HG02678 (cell line): Measurements from ENCODE around the gene INPP1.
"Not testable (repeated sequence)": the region's sequence is repeated elsewhere in the genome, so short reads cannot be mapped to it uniquely, and the experiment has no call there.

Source experiments
- ATAC-seq: cut with Tn5 transposase; IDR thresholded peaks from one replicate; pipeline ENCODE4 v1.9.1; 2021; ENCODE audit warnings: mild to moderate bottlenecking, moderate library complexity; ENCODE audit not compliant: unreplicated experiment

Gene INPP1

DNA sequence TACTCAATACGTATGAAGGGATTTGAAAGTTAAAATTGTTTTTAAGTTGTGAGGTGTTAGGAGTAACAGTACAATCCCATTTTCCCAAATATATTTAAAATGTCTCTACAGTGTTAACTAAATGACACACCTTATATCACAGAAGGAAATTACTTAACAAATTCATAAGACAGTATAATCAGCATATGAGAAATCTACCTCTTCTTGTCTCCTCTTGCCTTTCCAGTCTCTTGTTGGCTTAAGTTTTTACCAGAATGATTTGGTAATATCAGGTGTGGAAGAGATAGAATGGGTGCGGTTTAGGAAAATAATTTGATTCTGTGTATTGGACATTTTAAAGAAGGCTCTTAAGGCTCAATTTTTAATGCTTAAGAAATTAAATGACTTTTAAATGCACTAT, 9.5 kb upstream of the INPP1 start:
- no peak for ATAC-seq

DNA sequence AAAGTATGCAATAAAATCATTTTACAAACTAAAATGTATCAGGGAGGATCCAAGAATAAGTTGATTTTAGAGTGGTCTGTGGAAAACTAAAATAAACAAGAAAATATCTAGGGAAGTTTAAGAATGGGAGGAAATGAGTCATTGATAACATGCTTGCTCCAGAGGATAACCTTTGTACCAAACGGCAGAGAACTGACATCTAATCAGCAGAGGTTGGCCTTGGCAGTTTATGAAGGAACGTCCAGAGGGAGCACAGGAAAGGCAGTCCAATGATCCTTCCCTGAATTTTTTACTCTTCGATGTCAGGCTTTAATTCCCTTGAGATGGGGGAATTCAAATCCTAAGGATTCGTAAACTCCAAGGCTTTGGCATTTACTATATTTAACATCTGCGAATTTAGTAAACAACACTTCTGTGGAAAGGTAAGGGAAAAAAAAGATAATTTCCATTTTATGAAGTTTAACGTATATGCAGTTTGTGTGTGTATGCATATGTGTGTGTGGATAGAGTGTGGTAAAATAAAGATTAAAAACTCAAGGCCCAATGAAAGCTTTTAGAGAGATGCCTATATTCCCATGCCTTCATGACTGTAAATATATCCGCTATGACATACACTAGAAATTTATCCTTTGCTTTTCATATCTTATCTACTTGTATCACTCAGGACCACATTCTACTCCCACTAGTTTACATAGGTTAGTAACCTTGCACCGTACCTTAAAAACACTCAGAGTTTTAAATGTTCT, 8.7 kb upstream of the INPP1 start:
- no peak for ATAC-seq

DNA sequence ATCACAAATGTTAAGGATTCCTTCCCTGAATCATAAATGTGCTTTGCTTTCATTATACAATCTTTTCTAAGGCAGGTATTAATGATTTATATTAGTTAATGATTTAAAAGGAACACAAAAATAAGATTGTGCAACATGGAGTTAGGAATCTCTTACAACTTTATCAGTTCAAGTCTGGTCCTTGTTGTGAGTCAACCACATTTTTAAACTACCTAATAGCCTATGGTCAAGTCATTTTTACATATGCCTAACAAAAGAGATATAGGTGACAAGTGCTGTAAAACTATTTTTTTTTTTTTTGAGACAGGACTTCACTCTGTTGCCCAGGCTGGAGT, 8.2 kb upstream of the INPP1 start:
- ATAC-seq, result no peak

DNA sequence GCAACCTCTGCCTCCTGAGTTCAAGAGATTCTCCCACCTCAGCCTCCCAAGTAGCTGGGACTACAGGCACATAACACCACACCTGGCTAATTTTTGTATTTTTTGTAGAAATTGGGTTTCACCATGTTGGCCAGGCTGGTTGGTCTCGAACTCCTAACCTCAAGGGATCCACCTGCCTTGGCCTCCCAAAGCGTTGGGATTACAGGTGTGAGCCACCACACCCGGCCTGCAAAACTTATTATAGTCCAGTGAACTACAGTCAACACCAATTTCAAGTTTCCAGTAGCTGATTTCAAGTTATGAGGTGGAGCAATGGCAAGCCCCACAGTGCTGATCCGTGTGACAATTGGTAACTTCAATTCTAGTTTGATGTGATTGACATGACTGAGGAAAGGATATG, 7.8 kb upstream of the INPP1 start:
- ATAC-seq, result not testable (repeated sequence)

DNA sequence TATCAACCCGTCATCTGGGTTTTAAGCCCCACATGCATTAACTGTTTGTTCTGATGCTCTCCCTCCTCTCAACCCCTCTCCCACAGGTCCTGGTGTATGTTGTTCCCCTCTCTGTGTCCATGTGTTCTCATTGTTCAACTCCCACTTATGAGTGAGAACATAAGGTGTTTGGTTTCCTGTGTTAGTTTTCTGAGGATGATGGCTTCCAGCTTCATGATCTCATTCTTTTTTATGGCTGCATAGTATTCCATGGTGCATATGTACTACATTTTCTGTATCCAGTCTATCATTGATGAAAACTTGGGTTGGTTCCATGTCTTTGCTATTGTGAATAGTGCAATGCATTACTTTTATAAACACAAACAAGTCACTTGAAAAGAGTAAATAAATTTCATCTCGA, 7.0 kb upstream of the INPP1 start:
- no peak for ATAC-seq

DNA sequence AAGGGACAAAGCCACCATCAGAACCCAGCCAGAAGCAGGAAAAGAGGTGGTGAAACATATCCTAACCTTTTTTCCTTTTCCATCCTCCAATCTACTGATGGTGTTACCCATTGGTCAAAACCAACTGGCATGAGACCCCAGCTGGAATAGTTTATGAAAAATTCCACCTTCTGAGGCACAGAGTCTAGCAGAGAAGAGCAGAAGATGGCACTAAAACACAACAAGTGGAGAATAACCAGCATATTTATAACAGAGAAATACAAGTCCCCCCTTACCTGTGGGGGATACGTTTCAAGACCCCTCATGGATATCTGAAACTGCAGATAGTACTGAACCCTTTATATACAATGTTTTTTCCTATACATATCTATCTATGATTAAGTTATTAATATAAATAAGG, 4.9 kb upstream of the INPP1 start:
- no peak for ATAC-seq

DNA sequence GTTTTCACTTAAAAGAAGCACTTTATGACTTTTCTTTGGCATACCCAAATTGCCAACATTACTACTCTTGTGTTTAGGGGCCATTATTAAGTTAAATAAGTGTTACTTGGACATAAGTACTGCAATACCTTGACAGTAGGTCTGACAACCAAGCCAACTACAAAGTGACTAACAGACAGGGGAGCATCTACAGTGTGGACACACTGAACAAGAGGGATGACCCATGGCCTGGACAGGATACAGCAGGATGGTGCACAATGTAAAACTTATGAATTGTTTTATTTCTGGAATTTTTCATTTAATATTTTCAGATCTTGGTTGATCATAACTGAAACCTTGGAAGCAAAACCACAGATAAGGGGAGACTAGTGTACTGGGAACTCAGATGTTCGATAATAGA, 4.0 kb upstream of the INPP1 start:
- ATAC-seq, result no peak

DNA sequence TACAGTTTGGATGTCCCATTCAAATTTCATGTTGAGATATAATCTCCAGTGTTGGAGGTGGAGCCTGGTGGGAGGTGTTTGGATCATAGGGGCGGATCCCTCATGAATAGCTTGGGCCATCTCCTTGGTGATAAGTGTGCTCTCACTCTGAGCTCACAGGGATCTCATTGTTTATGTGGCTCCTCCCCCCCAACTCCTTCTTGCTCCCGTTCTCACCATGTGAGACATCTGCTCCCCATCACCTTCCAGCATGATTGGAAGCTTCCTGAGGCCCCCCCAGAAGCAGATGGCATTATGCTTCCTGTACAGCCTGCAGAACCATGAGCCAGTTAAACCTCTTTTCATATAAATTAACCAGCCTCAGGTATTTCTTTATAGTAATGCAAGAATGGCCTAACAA, 3.0 kb upstream of the INPP1 start:
- ATAC-seq, result no peak

DNA sequence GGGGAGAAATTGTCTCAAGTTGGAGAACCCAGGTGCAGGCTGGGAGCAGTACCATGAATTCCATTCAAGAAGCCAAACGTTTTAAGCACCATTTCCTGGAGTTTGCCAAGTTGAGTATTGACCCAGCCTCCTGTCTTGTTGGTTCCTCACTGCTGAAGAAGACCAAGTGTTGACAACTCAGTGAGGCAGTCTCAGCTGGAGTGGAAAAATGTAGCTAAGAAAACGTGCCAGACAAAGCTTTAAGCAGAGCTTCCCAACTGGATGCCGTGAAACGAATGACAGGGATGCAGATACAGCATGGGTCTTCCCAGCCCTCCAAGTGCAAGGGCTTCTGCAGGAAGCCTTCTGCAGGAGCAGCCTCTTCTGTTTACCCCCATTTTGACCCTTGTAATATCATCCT, 778 bp upstream of the INPP1 start:
- ATAC-seq, result no peak

DNA sequence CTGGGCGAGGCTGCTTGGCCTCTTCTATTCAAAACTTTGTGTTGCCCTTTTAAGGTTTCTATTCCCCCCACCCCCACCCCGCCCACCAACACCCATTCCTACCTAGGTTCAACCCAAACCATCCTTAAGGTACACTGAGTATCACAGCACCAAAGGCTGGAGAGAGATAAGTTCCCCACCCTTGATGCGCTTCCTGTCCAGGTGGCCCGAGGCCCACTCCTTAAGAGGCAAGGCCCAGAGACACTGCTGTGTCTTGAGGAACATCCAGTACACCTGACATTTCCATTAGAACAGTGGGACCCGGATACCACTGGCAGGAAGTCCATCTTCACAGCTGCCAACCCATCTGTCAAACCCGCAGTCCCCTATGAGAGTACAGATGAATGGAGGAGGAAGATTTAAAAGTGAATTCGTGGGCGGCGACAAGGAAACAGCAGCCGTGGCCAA, 277 bp upstream of the INPP1 start:
- no peak for ATAC-seq

DNA sequence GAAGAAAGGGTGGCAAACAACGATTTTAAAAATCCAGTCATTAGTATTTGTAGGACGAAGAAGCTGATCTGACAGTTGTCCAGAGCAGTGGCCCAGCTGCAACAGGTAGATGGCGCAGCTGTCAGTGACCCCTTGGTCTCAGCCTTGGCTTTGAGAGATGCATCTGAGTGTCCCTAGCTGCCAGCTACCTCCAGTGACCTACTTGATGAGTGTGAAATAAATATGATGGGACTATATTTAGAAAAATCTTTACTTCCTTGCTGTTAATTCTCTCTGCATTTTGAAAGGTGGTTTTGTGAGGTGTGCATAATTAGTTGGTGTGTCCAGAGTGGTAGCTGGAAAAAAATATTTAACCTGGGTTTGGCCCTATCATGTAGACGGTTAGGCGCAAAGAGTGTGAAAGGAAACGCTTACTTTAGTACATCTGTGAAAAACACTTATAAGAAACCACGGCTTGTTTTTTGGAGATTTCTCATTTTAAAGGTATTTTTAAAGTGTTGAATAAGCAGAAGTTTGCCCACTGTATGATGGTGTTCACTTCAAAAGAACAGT, 963 bp downstream of the INPP1 start:
- peak; percentile 74 for ATAC-seq

DNA sequence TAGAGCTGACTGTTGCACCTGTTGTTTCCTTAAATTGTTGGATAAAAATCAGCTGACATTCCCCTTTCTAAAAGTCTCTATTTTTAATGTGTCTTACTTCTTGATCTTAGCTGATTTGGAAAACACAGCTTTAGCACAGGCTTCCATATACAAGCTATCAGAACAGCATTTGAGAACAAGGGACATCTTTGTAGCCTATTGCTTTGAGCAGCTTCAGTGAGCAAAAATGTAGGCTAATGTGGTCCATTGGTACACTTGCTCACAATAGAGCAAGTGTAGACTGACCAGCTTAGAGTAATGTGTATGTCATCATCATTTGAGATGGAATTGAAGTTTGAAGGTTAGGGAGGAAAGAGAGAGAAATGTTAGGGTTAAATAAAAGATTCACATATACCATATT, 7.0 kb downstream of the INPP1 start:
- no peak for ATAC-seq

DNA sequence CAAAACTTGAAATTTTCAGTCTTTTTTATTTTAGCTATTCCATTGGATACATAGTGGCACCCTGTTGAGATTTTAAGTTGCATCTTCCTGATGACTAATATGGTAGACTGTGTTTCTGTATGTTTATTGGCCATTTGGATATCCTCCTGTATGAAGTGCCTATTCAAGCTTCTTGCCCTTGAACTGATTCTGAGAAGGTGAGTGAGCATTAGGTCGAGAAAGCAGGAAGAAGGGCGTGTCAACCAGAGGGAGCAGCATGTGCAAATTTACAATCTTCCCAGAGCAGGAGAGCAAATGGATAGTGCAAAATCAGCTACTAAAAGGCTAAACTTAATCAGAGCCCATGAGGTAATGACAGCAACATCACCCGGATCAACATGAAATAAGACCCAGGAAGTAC, 8.6 kb downstream of the INPP1 start:
- no peak for ATAC-seq

DNA sequence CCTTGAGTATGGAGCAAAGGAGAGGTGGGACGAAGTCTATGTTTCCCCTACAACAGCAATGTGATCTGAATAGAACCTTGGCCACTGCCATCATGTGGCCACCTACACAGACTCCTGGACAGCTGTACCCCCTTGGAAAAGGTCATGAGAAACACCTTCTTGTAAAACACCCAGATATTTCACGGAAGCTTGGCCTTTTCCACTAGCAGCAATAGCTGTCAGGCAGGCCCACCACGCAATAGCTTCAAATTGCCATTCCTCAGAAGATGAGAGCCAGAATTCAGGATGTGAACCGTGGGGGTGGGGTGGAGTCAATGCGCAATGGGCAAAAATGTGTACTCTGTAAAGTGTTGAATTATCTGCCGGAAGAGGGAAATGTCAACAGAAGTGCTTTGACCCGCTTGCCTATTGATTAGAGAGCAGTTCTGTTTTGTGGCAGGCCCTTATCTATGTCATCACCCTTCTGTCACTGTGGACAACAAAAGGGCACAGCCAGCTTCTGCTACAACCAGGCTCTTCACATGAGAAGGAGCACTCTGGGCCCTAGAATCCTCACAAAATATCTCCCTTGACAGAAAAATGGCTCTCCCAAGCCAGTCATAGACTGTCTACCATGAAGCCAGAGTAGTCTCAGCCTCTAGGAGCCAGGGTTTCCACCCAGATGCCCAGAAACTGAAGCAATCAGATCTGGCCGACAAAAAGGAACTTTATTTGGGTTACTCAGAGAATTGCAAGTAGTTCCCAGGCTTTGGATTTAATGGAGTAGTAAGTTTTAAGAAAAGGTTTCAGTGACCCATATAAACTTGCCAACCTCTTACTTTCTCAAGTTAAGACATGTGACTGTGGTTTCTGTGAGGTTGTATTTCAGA, 9.5 kb downstream of the INPP1 start:
- ATAC-seq, result no peak

DNA sequence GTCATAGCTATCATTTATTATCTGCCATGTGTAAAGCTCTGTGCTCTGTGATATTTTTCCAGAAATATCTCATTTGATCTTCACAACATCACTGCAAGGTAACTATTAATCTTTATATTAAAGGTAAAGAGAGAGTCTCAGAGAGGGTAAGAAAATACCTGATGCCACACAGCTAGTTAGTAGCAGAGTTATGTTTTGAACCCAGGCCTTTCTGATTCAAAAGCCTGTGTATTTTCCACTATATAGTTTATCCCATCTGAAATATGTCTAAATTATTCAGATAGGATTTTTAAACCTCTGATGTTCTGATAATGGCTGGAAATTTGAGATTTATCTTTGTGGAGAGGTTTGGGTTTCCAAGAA, 10.1 kb downstream of the INPP1 start:
- ATAC-seq, result no peak

DNA sequence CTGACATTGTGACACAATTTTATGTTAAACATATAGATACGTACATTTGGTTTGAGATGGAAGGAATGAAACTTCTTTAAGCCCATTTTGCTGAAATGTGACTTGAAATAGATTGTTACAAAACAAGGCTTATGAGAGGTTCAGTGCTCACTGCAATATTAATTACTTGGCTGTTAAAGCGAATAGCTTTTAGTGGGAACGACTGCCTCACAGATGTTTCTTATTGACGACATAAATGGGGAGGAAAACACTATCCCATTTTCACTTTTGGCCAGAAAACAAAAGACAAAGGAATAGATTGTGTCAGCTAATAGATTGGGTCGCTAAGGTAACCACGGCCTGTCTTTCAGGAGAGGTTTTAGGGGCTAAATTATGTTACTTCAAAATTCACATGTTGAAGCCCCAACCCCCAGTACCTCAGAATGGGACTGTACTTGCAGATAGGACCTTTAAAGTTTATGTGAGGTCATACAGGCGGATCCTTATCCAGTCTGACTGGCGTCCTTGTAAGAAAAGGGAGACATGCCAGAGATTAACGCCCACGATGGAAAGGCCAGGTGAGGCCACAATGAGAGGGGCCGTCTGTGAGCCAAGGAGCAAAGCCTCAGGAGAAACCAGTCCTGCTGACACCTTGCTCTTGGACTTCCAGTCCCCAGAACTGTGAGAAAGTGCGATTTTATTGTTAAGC, 10.8 kb downstream of the INPP1 start:
- no peak for ATAC-seq

DNA sequence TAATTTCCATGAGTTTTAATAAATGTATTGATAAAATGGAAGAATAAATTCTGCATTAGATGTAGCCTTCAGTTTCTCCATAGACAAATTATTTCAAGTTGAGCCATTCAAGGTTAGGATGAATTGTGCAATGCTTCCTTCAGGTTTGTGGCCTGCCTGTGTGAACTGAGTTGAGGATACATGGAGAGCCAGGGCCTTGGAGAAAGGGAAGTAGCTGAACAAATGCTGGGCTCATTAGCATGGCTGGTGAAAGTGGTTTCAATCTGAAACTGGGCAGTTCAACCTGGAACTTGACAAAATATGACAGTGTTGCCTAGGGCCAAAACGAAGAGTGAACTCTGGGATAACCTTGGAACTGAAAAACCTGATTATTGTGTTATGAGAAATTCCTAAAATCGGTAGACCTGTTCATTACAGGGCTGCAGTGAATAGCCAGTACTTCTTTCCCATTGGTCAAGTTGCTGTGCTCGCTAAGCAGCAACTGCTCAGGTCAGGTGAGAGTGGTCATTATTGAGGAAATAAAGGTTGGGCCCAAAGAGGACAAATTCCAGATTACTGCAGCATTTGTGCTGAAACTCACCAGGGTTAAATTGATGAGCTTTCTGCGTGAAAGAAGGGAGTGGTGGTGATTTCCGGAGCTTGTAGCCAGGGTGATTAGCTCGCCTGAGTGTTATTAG, 12.7 kb downstream of the INPP1 start:
- no peak for ATAC-seq

DNA sequence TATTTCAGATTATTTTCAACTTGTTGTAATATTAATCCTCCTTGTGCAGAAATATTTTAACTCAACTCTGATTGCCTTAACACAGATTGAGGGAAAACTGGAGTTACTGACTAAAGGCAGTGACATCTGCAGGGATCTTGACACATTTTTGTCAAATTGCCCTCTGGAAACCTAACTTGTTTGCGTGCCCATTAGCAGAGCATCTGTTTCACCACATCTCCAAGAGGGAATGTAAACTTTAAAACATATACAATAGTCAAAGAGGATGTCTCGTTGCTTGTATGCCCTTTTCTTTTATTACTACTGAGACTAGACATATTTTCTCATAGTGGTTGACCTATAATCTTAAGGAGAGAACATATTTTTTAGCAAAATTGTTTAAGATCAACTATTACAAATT, 14.2 kb downstream of the INPP1 start:
- no peak for ATAC-seq

DNA sequence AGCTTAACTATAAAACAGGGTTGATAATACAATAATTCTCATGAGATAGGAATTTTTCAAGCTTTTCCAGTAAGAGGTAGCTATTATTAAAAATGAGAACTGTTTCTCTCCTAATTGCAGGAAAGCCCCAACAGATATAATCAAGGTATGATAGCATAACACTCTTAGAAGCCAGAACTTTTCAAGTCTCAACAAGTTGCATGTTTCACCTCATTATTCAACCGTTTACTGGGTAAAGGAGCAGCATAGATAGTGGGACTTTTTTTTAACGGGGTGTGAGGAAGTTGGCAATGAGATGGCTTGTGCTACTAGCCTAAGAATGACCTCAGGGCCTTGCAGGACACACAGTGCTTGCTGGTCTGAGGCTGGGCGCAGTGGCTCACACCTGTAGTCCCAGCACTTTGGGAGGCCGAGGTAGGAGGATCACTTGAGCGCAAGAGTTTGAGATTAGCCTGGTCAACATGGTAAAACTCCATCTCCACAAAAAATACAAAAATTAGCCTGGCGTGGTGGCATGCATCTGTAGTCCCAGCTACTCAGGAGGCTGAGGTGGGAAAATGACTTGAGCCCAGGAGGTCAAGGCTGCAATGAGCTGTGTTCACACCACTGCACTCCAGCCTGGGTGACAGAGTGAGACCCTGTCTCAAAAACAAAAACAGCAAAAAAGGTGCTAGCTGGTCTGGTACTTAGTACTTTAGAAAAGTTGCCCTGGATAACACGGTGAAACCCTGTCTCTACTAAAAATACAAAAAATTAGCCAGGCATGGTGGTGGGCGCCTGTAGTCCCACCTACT, 15.5 kb downstream of the INPP1 start:
- not testable (repeated sequence) for ATAC-seq

DNA sequence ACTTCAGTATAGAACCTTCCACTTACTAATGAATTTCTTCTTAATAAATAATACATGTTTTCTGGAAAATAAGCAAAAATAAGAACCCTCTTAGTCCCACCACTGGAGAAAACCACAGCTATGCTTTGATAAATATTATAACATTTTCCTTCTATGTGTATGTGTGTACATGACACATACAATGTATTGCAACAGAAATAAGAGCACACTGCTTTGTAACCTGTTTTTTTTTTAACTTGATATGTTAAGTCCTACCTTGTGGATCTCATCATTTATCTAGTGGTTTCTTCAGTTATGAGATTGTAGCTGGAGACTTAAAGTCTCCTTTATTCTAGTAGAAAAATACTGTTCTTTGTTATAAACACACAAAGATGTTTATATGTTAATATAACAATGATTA, 17.2 kb downstream of the INPP1 start:
- ATAC-seq, result no peak
